Caco-2 (cell line): Measurements from ENCODE around the gene PCDHB4. TPM values are rescaled to one million over a fixed set of nuclear protein-coding genes. Genes with fewer than 3 reads are reported as not detected.
"Not testable (repeated sequence)": the region's sequence is repeated elsewhere in the genome, so short reads cannot be mapped to it uniquely, and the experiment has no call there.

ENCODE experiments used
- BruUV-seq: library from RNA; stranded (reverse); fragments of 400-500 nt; replicated peaks from 2 replicates; lab custom pipeline; 2021; lab: Mats Ljungman, UMichigan
- CTCF ChIA-PET: fragments of 300-600 bp; sonication (Branson Sonifier 250); formaldehyde crosslinking; loops from one replicate; lab custom pipeline; 2022; ENCODE audit warnings: antibody characterized with exemption; lab: Charles Lee
- POLR2A ChIA-PET: fragments of 300-600 bp; sonication (Branson Sonifier 250); formaldehyde crosslinking; loops from one replicate; lab custom pipeline; 2022; ENCODE audit warnings: antibody characterized with exemption; lab: Charles Lee
- DNase-seq, 2 experiments: peaks; one replicate each; pipeline versions ENCODE4 v3.0.0 to v3.0.0-alpha.2; 2020 to 2022
- H3K27me3 ChIP-seq: replicated peaks from 2 replicates; pipeline ENCODE4 v1.6.0; 2011; ENCODE audit warnings: low read length; ENCODE audit not compliant: control insufficient read depth, insufficient read depth
- H3K36me3 ChIP-seq: 2 replicates; pipeline ENCODE4 v1.5.1; 2011; ENCODE audit warnings: low read length; ENCODE audit not compliant: control insufficient read depth, insufficient read depth
- H3K4me1 ChIP-seq: fragments of 250-450 bp; sonication (Bioruptor Pico); 2 replicates; pipeline ENCODE4 v1.5.1; 2020; ENCODE audit warnings: mild to moderate bottlenecking
- H3K4me3 ChIP-seq: 2 replicates; pipeline ENCODE4 v1.5.1; 2011; ENCODE audit warnings: low read depth, mild to moderate bottlenecking, control low read depth, low read length
- H3K9me3 ChIP-seq: fragments of 250-450 bp; sonication (Bioruptor Pico); 2 replicates; pipeline ENCODE4 v1.5.1; 2020; ENCODE audit warnings: mild to moderate bottlenecking, moderate library complexity
- H3K27ac Mint-ChIP-seq: one replicate; pipeline ENCODE4 v1.8.0; 2022; ENCODE audit warnings: mixed read lengths; ENCODE audit not compliant: unreplicated experiment
- H3K27me3 Mint-ChIP-seq: one replicate; pipeline ENCODE4 v1.8.0; 2022; ENCODE audit warnings: mixed read lengths; ENCODE audit not compliant: insufficient read depth, unreplicated experiment
- H3K36me3 Mint-ChIP-seq: one replicate; pipeline ENCODE4 v1.8.0; 2022; ENCODE audit warnings: mild to moderate bottlenecking, mixed read lengths; ENCODE audit not compliant: insufficient read depth, unreplicated experiment
- H3K4me1 Mint-ChIP-seq: one replicate; pipeline ENCODE4 v1.8.0; 2022; ENCODE audit warnings: low read depth, mixed read lengths; ENCODE audit not compliant: unreplicated experiment
- H3K4me3 Mint-ChIP-seq: one replicate; pipeline ENCODE4 v1.8.0; 2022; ENCODE audit warnings: mild to moderate bottlenecking, moderate library complexity, mixed read lengths; ENCODE audit not compliant: unreplicated experiment
- H3K9me3 Mint-ChIP-seq: one replicate; pipeline ENCODE4 v1.8.0; 2022; ENCODE audit warnings: mixed read lengths; ENCODE audit not compliant: unreplicated experiment
- intact Hi-C: fragments of 100-400 bp; cut with micrococcal nuclease; formaldehyde crosslinking; loops from one replicate; pipeline ENCODE4 v1.10.0; 2022; ENCODE audit not compliant: unreplicated experiment
- total RNA-seq: library from RNA; stranded (reverse); gene quantifications from 2 replicates; pipeline ENCODE4 v1.2.3, GENCODE V29; 2022
- TF ChIP-seq, protein P1 (sequence below), 2 experiments: fragments of 200-600 bp in 1 of 2; IDR thresholded peaks; 1 replicate in 1 of 2; 2 replicates in 1 of 2; pipeline versions ENCODE4 v1.5.1 to v1.8.0; 2011 to 2022; ENCODE audit warnings: antibody characterized with exemption in 1 of 2, control low read depth in 1 of 2, inconsistent platforms in 1 of 2, low read depth in 1 of 2, low read length in 1 of 2, mild to moderate bottlenecking in 1 of 2, moderate library complexity in 1 of 2; ENCODE audit not compliant: insufficient read depth in 1 of 2, severe bottlenecking in 1 of 2, unreplicated experiment in 1 of 2

Gene PCDHB4
- total RNA-seq, 1 experiment from 2014 or later, result not detected

DNA sequence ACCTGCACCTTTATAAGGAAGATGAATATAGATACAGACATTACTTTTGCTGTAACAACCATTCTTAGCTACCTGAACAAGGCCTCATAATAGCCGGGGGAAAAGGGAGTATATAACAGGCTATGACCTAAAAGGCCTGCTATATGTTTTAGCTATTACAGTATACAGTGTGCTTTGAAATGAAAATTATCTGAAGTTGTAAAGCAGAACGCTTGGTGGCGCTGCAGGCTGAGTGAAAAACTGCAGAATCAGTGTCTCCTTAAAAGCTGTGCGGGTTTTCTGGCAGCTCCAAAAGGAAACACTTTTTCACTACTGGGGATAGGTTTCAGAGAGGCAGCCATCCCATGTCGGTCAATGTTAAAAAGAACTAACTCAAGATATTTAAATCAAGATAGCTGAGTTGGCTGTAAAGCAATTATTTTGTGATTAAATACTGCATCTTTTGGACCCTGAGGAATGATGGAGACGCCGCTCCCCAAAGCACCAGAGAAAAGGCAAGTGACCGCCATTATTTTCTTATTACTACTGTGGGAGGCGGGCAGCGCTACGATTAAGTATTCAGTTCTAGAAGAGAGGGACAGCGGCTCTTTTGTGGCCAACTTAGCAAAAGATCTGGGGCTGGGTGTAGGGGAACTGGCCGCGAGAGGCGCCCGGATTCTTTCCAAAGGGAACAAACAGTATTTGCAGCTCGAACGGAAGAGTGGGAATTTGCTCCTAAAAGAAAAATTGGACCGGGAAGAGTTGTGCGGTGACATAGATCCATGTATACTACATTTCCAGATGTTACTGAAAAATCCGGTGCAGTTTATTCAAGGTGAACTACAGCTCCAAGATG, 34.1 kb downstream of the PCDHB4 start:
- POLR2A ChIA-PET, result no interaction called here

GRCh38 chr5:141157356-141157755, 35.7 kb downstream of the PCDHB4 start:
- H3K9me3 Mint-ChIP-seq, result peaks cover 25% of the 10 kb centered on the region
- H3K27me3 Mint-ChIP-seq, H3K4me1 Mint-ChIP-seq, H3K4me3 Mint-ChIP-seq, H3K27ac Mint-ChIP-seq, intact Hi-C loops, CTCF ChIA-PET, H3K36me3 ChIP-seq, DNase-seq, H3K9me3 ChIP-seq, H3K4me1 ChIP-seq, H3K4me3 ChIP-seq, BruUV-seq, H3K36me3 Mint-ChIP-seq, H3K27me3 ChIP-seq, POLR2A ChIA-PET: not testable (repeated sequence)

More for the DNA sequence above, 34.1 kb downstream of the PCDHB4 start:
- intact Hi-C loops, result no loop called here
- Mint-ChIP-seq H3K36me3 (no peaks in the 10 kb centered on the region), H3K27me3 (no peaks in the 10 kb centered on the region), H3K27ac (no peak overlapping the region), H3K4me1 (no peaks in the 10 kb centered on the region), H3K9me3 (peaks cover 32% of the 10 kb centered on the region), H3K4me3 (no peak overlapping the region)
- no peaks in the 10 kb centered on the region for H3K27me3 ChIP-seq
- H3K9me3 ChIP-seq, result 0 out of 2 replicates have a peak, but pooled peaks cover 4% of the 10 kb centered on the region
- no peaks in the 10 kb centered on the region for H3K36me3 ChIP-seq
- TF ChIP-seq, protein P1, sequence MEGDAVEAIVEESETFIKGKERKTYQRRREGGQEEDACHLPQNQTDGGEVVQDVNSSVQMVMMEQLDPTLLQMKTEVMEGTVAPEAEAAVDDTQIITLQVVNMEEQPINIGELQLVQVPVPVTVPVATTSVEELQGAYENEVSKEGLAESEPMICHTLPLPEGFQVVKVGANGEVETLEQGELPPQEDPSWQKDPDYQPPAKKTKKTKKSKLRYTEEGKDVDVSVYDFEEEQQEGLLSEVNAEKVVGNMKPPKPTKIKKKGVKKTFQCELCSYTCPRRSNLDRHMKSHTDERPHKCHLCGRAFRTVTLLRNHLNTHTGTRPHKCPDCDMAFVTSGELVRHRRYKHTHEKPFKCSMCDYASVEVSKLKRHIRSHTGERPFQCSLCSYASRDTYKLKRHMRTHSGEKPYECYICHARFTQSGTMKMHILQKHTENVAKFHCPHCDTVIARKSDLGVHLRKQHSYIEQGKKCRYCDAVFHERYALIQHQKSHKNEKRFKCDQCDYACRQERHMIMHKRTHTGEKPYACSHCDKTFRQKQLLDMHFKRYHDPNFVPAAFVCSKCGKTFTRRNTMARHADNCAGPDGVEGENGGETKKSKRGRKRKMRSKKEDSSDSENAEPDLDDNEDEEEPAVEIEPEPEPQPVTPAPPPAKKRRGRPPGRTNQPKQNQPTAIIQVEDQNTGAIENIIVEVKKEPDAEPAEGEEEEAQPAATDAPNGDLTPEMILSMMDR (IDR thresholded peaks at IDR 0.05; ENCODE audit: insufficient read depth in 1 of 2, low read depth in 1 of 2, low read length in 1 of 2, severe bottlenecking in 1 of 2, unreplicated experiment in 1 of 2), result peak in 1 of 2 experiments; percentile 14
- CTCF ChIA-PET, result interaction anchor here (0.8 kb wide), 1 partner anchor 164 kb away, joined by 3 read pairs; the partner anchor contains the start of gene TAF7
- no peaks in the 10 kb centered on the region for H3K4me1 ChIP-seq
- no TSS peak for BruUV-seq
- DNase-seq, result no peak
- no peak overlapping the region for H3K4me3 ChIP-seq

GRCh38 chr5:141157901-141158300, 36.3 kb downstream of the PCDHB4 start:
- H3K4me1 Mint-ChIP-seq, DNase-seq, H3K27me3 Mint-ChIP-seq, BruUV-seq, intact Hi-C loops, H3K4me3 Mint-ChIP-seq, CTCF ChIA-PET, H3K4me3 ChIP-seq, POLR2A ChIA-PET, H3K27ac Mint-ChIP-seq, H3K36me3 Mint-ChIP-seq, H3K36me3 ChIP-seq, H3K9me3 ChIP-seq, H3K4me1 ChIP-seq, H3K27me3 ChIP-seq: not testable (repeated sequence)
- H3K9me3 Mint-ChIP-seq, result peaks cover 20% of the 10 kb centered on the region
